GM18499 (cell line): Measurements from ENCODE around the gene SIMC1.

Experiments
- ATAC-seq: cut with Tn5 transposase; IDR thresholded peaks from one replicate; pipeline ENCODE4 v1.9.1; 2021; ENCODE audit warnings: moderate number of reproducible peaks; ENCODE audit not compliant: insufficient read depth, unreplicated experiment

SIMC1 gene

DNA sequence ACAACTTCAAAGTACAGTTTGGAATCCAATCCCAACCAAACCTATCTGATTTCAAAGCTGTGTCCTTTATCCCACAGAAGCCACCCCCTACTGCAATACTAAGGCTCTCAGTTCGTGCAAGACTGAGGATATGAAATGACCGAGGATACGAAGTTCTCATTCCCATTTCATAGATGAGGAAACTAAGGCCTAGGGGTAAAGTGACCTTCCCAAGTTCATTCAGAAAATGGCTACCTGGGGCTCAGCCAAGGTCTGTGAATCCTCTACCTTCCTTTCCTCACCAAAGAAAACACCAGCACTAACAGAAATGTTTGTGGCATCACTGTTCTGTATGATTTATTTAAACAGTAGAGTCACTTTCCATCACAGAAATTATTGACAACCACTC is 117.9 kb downstream of the SIMC1 start:
- ATAC-seq: no peak

DNA sequence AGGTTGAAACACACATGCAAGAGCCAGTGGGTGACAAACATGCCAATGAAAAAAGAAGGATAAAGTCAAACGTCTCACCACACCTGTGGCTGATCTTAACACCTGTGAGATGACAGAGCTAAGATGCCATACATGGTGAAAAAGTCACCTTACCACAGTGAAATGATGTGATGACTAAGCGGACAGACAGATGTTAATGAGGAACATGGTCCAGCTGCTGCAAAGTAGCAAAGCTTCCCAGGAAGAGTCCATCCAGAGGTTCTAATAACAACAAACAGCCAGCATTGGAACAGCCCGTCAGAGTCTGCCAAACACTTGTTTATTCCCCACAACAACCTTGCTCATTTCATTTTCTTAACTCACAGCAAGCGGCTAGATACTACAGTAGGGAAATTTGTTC is 121.4 kb downstream of the SIMC1 start:
- no peak for ATAC-seq

DNA sequence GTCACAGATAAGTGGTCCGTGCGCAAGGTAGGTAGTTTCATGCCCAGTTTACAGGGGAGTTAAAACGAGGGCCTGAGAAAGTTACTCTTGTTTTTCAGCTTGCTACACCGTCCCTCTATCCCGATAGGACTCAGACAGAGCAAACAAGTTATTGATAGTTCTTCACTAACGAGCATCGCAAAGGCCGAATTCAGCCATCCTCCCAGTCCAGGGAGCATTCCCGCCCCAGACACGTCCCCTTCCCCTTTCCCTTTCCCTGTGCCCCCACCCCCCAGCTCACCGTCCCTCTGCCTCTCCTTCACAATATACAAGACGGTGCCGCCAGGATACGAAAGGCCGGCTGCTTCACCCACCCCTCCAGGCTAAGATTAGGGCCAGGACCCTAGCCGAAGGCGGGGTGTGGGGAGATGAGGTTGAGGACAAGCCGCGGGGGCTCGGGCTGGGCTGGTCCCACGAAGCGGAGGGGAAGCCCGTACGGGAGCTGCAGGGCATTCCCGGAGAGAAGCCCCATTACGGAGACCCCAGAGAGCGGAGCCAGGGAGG is 122.7 kb downstream of the SIMC1 start:
- ATAC-seq: no peak

DNA sequence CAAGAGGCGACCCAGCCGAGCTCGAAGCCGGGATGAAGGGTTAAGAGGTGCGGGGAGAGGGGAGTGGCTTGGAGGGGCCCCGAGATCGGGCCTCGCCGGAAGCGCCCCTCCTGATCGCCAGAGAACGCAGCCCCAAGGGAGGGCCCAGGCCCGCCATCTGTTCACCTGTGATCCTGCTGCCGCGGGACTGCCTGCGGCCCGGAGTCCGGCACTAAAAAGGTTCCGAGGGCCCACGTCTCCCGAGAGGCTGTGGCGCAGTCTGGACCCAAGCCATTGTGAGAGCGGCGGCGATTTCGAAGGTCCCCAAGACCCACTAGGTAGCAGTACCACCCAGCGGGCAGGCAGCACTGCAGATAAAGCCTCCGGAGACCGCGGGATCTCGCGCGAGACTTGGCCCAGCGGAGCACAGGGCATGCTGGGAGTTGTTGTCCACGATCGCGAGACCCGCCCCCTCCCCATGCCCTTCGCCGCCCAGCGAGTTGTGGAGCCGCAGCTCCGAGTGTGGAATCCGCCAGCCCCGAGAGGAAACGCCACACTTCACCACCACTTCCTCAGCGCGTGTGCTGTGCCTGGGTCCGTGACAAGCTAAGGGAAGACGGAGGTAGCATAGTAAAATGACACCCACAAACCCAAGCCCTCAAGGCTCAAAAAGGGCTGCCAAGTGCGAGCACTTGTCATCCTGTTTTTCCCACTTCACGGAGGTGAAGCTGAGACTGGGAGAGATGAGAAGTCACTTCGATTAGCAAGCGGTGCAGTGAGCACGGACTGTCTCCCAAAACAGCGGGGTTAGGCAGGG is 123.4 kb downstream of the SIMC1 start, which contains the start of gene KIAA1191:
KIAA1191 (minus strand) TSS at position 328 of the 796 bp plus-strand sequence. CDS start 2,256 bp downstream, outside the sequence.
- ATAC-seq: peak; percentile 64

DNA sequence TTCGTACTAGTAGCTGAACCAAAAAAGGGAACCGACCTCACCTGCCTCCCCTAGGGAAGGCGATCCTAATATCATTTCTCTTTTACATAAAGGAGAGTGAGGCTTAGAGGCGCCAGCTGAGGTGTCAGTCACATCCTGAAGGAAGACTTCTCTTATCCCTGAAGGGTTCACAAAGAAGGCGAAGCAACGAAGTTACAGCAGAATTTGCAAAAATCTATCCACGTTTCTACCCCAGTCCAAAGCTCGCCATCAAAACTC is 123.9 kb downstream of the SIMC1 start:
- ATAC-seq: no peak

DNA sequence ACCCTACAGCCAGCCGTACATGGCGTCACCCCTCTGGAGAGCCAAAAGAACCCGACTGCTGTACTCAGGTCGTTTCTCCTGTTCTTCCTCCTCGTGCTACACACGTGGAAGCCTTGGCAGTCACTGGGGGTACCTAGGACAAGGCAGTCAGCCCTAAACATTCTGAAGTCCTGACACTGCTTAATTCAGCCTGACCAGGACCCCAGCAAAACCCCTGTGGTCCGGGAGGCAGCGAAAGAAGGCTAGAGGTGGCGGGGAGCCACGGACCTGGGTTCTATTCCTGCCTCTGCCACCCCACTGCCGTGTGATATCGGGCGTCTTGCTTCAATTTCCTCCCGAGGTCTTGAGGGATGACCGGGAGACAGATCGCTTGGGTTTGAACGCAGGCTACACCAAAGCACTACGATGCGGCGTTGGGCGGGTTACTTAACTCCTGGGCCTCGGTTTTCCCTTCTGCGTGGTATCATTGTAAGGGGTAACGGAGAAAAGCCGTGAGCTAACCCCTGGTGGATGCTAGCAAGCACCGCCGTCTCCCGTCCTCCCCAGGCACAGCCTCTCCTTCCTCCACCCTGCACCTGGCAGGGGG is 126.6 kb downstream of the SIMC1 start:
- no peak for ATAC-seq

DNA sequence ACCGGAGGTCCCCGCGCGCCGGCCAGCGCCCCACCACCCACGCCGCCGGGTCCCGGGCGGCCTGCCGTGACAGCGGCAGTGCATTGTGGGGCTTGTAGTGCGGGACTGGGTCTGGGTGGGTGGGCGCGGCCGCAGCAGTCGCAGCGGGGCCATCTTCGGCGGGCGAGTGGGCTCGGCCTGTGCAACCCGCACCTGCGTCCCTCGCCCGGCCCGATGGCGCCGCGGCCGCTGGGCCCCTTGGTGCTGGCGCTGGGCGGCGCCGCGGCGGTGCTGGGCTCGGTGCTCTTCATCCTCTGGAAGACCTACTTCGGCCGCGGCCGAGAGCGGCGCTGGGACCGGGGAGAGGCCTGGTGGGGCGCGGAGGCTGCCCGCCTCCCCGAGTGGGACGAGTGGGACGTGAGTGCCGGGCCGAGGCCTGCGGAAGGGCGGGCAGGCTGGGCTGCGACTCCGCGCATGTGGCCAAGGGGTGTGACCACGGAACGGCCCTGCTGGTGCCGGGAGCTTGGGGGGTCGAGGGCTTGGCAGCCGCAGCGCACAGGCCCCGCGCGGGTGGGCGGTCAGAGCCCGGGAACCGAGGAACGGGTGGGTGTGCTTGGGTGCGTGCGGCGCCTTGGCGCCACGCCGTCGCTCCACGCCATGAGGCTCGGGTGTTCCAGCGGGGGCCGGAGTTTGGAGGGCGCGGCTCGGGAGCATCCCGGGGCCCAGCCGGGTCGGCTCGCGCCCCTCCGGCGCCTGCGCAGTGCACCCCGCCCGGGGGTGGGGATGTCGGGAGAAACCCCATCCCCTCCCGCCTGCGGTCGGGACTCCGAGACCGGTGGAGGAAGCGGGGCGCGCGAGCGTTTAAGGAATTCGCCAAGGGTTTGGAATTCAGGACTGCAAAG is 127.4 kb downstream of the SIMC1 start, which contains the start of gene ARL10:
ARL10 (plus strand) TSS at position 137 of the 881 bp plus-strand sequence; CDS start at position 214, 77 bp downstream.
- ATAC-seq: no peak

DNA sequence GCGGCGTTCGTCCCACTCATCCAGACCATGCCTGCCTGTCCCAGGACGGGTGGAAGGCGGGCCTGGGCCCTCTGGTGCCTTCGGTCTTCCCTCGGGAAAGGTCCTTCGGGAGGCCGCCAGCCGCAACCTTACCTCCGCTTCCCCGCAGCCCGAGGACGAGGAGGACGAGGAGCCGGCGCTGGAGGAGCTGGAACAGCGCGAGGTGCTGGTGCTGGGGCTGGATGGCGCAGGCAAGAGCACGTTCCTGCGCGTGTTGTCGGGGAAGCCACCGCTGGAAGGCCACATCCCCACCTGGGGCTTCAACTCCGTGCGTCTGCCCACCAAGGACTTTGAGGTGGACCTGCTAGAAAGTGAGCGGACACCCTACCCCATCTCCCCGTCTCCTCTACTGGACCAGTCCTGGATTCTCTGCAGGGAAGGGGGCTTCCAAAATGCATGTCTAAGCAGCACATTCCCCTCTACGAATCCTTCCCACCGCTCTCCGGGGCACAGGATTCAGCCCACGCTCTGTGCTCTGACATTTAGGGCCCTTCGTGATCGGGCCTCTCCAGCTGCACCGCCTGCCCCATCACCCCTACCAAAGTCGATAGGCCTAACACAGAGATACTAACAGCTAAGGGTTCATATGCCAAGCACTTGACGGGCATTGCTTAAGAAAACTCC is 128.1 kb downstream of the SIMC1 start:
- ATAC-seq: no peak

DNA sequence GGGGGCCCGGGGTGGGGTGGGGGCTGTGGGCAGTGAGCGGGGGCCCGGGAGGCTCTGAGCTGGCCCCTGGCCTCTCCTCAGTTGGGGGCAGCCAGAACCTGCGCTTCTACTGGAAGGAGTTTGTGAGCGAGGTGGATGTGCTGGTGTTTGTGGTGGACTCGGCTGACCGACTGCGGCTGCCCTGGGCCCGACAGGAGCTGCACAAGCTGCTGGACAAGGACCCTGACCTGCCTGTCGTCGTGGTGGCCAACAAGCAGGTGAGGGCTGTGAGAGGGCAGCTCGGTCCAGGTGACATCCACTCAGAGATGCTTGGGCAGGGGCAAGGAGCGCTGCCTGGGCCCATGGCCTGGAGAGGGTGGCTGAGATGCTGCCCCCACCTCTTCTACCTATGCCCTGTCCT is 130.5 kb downstream of the SIMC1 start:
- ATAC-seq: no peak

DNA sequence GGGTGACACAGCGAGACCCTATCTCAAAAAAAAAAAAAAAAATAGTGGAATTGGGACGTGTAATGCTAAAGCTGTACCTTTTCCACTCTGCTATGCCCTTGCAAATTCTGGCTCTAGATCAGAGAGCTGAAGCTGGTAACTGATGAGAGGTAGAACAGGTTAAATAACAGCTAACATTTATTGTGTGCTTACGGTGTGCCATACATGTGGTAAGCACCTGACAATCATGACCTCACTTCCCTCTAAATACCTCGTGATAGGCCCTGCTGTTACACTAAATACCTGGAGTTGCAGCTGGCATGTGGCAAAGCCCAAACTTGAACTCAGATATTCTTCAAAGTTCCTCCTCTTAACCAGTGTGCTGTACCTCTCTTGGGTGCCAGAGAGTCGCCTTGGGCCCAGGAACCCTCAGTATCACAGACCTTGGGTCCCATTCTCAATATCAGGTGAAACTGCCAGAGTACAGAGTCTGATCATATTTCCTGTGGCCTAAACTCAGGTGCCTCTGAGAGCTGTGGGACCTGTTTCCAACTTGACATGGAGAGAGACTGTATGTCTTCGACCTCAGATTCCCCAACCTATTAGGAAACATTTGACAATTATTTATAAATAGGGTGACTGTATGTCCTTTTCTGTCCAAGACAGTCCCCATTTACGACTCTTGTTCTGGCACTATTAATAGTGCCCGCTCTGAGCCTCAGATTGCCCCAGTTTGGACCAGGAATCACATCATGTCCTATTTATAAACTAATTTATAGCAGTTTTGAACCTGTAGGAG is 131.9 kb downstream of the SIMC1 start:
- ATAC-seq: no peak

DNA sequence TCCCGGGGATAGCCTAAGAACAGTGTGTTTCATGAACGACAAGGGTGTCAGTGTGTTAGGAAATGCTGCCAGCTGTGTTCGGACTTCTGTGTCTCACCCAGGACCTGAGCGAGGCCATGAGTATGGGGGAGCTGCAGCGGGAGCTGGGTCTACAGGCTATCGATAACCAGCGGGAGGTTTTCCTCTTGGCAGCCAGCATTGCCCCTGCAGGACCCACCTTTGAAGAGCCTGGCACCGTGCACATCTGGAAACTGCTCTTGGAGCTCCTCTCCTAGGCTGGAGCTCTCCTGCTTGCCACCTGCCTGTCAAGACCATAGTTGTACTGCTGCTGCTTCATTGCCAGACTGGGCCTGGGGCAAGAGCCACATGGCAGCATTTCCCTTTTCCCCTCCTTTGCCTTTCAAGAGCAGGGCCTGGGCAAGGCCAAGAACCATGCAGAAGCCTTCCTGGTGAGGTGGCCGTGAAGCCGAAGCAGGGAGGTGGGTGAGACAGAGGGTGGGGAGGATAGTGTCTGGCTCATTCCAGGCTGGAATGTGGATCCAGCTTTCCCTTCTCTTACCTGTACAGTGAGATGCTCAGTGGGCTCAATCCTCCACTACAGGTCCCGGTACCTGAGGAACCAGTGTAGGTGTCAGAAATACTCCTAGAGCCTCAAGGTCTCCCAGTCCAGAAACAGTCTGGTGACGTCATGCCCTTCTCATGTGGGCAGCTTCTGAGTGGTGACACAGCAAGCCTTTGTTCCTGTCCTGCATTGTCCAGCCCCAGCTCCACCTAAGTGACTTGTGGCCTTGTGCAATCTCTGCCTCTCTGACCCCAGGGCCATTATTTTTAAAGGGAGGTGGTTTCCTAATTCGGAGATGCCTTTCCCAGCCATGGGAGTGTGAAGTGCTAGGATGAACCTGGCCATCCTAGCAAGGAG is 133.7 kb downstream of the SIMC1 start:
- ATAC-seq: no peak

DNA sequence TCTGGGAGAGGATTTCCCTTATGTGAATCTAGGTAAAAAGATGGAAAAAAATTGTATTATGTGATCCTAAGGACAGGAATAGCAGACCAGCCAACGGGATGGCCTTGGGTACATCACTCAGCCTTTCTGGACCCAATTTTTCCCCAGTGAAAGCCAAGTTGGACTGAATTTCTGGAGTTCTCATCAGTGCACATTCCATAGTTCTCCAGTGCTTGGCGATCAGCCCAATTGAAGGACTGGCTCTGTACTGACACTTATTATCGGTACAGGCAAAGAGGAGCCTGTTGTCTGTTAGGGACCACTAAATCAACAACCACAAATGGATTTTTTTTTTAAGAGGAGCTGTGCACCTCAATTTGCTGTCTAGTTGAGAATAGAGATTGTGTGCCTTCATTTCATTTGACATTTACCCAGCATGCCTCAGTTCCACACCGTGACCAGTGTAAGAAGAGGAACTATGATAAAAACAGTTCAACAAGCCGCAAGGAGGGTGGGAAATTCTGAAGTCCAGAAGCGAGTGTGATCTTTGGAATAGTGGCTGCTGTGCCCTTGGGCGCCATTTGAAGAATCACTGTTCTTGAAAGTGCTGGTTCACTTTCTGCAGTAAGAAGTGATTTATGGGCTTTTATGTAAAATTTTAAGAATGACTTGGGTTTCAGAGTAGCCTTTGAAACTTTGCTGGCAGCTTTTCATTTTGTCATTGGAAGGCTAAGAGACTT is 135.0 kb downstream of the SIMC1 start:
- ATAC-seq: no peak

DNA sequence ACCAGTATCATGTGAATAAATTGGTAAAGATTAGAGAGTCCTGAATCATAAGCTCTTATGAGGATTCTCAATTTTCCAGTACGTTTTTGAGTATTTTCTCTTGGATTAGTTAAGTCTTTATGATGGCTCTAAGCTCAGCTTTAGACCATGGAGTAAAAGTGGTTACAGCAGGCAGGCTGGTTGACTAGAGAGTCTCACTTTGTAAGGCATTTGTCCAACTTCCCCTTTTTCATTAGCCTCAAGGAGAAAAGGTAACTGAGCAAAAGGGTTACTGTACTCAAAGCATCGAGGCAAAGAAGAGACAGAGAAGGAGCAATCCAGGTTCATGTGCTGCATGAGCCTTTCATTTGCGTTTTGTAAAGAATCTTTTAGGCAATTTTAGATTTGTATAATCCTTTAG is 141.7 kb downstream of the SIMC1 start:
- no peak for ATAC-seq

DNA sequence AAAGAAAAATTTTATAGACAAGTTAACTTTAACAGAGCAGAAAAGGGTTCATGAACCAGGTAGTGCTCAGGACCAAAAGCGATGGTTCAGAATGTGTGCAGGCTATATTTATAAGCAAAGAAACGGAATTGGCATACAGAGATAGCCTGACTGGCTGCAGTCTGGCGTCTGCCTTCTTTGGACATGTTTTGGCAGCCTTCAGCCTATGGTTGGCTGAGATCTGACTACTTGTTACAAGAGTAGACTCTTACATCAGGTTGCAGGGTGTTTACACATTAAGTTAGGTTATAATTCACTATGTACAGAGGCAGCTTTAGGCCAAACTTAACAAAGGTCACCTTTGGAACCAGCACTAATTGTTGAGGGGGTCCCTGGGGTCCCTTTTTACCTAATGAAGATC is 143.2 kb downstream of the SIMC1 start:
- ATAC-seq: no peak

DNA sequence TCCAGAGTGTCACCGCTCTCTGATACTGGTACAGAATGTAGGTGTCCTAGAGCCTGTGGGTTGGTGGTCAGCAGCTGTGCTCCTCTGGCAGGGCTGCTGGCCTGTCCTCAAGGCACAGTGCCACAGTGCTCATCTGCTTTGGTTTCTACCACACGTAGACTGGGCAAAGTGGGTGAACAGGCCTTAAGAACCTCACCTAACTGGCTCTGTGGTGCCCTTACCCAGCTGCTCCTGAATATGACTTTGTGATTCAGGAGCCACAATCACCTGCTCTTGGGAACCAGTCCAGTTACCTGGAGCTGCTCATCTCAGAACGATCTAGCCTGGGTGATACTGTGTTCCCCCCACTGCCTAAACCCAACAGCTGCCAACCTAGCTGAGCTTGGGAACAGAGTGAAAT is 143.8 kb downstream of the SIMC1 start:
- no peak for ATAC-seq

DNA sequence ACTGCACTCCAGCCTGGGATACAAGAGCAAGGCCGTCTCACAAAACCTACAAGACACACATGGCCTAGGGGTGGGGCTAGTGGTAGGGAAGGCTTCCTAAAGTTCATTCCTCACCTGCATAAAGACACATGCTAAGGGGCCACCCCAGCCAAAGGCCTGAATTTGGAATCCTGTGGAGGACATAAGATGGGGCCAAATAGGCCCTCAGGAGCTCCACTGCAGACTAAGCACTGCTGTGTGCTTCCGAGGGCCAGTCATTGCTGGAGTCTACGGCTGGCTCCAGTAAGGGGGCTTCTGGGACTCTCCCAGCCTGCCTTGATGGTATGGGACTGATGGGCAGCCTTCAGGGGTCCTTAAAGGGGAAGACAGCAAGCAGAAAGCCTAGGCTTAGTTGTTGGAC is 144.5 kb downstream of the SIMC1 start:
- no peak for ATAC-seq

DNA sequence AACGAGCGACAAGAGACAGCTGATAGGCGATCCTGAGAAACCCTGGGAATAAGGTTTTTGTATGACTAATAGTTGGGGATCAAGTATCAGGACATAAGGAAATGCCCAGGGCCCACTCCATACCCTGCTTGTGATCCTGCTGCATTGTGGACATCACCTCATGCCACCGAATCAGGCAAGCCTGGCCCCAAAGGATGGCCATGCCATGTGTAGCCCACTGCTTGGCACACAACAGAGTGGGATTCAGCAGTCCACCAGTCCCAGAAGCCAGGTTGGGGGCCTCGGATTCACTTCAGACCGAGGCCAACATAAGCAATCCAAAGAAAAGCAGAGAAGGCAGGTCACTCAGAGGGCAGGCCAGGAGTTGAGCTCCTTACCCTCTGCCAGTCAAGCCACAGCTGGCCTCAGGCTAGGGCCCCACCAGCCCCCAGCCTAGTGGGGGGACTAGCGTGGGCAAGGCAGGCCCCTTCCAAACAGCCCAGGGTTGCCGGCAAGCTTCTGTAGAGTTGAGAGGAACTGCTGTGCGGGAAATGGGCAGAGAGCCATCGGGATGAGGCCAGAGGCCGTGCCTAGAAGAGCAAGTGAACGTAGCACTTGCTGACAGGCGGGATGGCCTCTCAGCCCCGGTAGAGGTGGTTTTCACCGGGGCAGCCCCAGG is 145.2 kb downstream of the SIMC1 start:
- no peak for ATAC-seq

DNA sequence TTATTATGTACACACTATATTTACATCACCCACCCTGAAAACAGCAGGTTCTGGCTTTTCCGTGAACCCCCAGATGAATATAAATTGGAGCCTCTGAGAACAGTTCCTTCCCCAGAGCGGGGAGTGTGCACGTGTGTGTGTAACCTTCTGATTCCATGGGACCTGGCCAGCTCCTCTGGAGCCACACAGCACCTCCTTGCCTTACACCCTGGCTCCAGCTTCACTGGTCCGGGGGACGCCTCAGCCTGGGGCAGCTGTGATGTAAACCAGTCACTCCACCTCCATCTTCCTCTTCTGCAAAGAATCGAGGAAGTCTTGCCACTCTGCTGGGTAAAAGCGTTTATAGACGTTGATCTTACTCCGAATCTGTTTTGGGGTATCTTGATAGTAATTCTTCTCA is 145.7 kb downstream of the SIMC1 start:
- ATAC-seq: no peak
